GM18526 (cell line): ENCODE measurements around the gene S100A7A.

ENCODE experiments used
- POLR2A ChIP-seq: IDR thresholded peaks from 3 replicates; pipeline ENCODE4 v1.6.1; 2011; ENCODE audit not compliant: insufficient read length; ENCODE audit errors: extremely low read depth

The S100A7A gene

GRCh38 chr1:153402226-153402625 is 14.1 kb upstream of the S100A7A start:
- no peak for TF ChIP-seq POLR2A

GRCh38 chr1:153403421-153404085 is 12.8 kb upstream of the S100A7A start:
- no peak for TF ChIP-seq POLR2A

- no peak for TF ChIP-seq POLR2A
Observed at GRCh38 chr1:153404086-153404635, 12.2 kb upstream of the S100A7A start.

- no peak for TF ChIP-seq POLR2A
Observed at GRCh38 chr1:153404768-153405167, 11.6 kb upstream of the S100A7A start.

- TF ChIP-seq POLR2A, result no peak
Observed at GRCh38 chr1:153417136-153417888, 992 bp downstream of the S100A7A start.

GRCh38 chr1:153420306-153420705 is 4.0 kb downstream of the S100A7A start:
- TF ChIP-seq POLR2A, result no peak

- no peak for TF ChIP-seq POLR2A
Observed at GRCh38 chr1:153422450-153423068, 6.2 kb downstream of the S100A7A start.

- no peak for TF ChIP-seq POLR2A
Observed at GRCh38 chr1:153426809-153427208, 10.5 kb downstream of the S100A7A start.

- no peak for TF ChIP-seq POLR2A
Observed at GRCh38 chr1:153428073-153428638, 11.8 kb downstream of the S100A7A start.

GRCh38 chr1:153428791-153429190 is 12.5 kb downstream of the S100A7A start:
- no peak for TF ChIP-seq POLR2A

- TF ChIP-seq POLR2A, result no peak
Observed at GRCh38 chr1:153429266-153430165, 13.2 kb downstream of the S100A7A start.

- TF ChIP-seq POLR2A, result no peak
Observed at GRCh38 chr1:153430166-153430553, 13.8 kb downstream of the S100A7A start.

- no peak for TF ChIP-seq POLR2A
Observed at GRCh38 chr1:153430561-153430960, 14.2 kb downstream of the S100A7A start.

- TF ChIP-seq POLR2A, result no peak
Observed at GRCh38 chr1:153431002-153431401, 14.7 kb downstream of the S100A7A start.

GRCh38 chr1:153431427-153431826 is 15.1 kb downstream of the S100A7A start:
- no peak for TF ChIP-seq POLR2A
